GM23338 (cell line): Measurements from ENCODE around the gene CYTH3. TPM values are rescaled to one million over a fixed set of nuclear protein-coding genes. Genes with fewer than 3 reads are reported as not detected.

ENCODE experiments used
- ATAC-seq: fragments of 200-7000 bp; cut with Tn5 transposase; 3 replicates; pipeline ENCODE4 v1.9.1; 2020
- DNase-seq: peaks from one replicate; pipeline ENCODE4 v3.0.0-alpha.2; 2015; ENCODE audit warnings: low spot score
- H2AFZ ChIP-seq: fragments of 200-600 bp; sonication (generic); 2 replicates; pipeline ENCODE4 v1.8.0; 2016; ENCODE audit warnings: antibody characterized with exemption, mild to moderate bottlenecking, moderate library complexity
- H3F3A ChIP-seq: fragments of 200-600 bp; sonication (generic); replicated peaks from 2 replicates; pipeline ENCODE4 v1.8.0; 2017; ENCODE audit warnings: antibody characterized with exemption, mixed run types, low read depth
- H3K27ac ChIP-seq: fragments of 200-600 bp; sonication (generic); 2 replicates; pipeline ENCODE4 v1.6.1; 2016; ENCODE audit warnings: low read depth
- H3K27me3 ChIP-seq: fragments of 200-600 bp; sonication (generic); 2 replicates; pipeline ENCODE4 v1.8.0; 2016; ENCODE audit warnings: mild to moderate bottlenecking, mixed run types, moderate library complexity; ENCODE audit not compliant: insufficient read depth
- H3K36me3 ChIP-seq: fragments of 200-600 bp; sonication (generic); 2 replicates; pipeline ENCODE4 v1.8.0; 2016; ENCODE audit warnings: mild to moderate bottlenecking; ENCODE audit not compliant: insufficient read depth
- H3K4me1 ChIP-seq: fragments of 200-600 bp; sonication (generic); 2 replicates; pipeline ENCODE4 v1.8.0; 2016; ENCODE audit warnings: mild to moderate bottlenecking, moderate library complexity; ENCODE audit not compliant: insufficient read depth
- H3K4me2 ChIP-seq: fragments of 200-600 bp; sonication (generic); 2 replicates; pipeline ENCODE4 v1.7.1; 2017; ENCODE audit warnings: mixed run types
- H3K4me3 ChIP-seq: fragments of 200-600 bp; sonication (generic); 2 replicates; pipeline ENCODE4 v1.6.1; 2016; ENCODE audit warnings: mixed run types
- H3K79me2 ChIP-seq: fragments of 200-600 bp; sonication (generic); replicated peaks from 2 replicates; pipeline ENCODE4 v1.8.0; 2017; ENCODE audit warnings: mild to moderate bottlenecking; ENCODE audit not compliant: insufficient read depth
- H3K9me2 ChIP-seq: fragments of 200-600 bp; sonication (generic); 2 replicates; pipeline ENCODE4 v1.8.0; 2017; ENCODE audit not compliant: insufficient read depth
- H4K20me1 ChIP-seq: fragments of 200-600 bp; sonication (generic); replicated peaks from 2 replicates; pipeline ENCODE4 v1.8.0; 2017; ENCODE audit warnings: mild to moderate bottlenecking; ENCODE audit not compliant: insufficient read depth
- H3K27ac Mint-ChIP-seq: 2 replicates; pipeline ENCODE4 v1.8.0; 2020; ENCODE audit warnings: inconsistent platforms, mild to moderate bottlenecking, moderate library complexity, mixed read lengths
- H3K27me3 Mint-ChIP-seq: 3 replicates; pipeline ENCODE4 v1.8.0; 2022; ENCODE audit warnings: low read depth, mild to moderate bottlenecking, moderate library complexity, mixed read lengths, inconsistent platforms; ENCODE audit not compliant: insufficient read depth, poor library complexity
- H3K36me3 Mint-ChIP-seq: 3 replicates; pipeline ENCODE4 v1.8.0; 2021; ENCODE audit warnings: low read depth, mild to moderate bottlenecking, inconsistent platforms, moderate library complexity, mixed read lengths
- H3K4me1 Mint-ChIP-seq: 3 replicates; pipeline ENCODE4 v1.8.0; 2020; ENCODE audit warnings: mild to moderate bottlenecking, inconsistent platforms, mixed read lengths
- H3K4me3 Mint-ChIP-seq: 3 replicates; pipeline ENCODE4 v1.8.0; 2021; ENCODE audit warnings: moderate library complexity, mild to moderate bottlenecking, inconsistent platforms, mixed read lengths
- H3K9me3 Mint-ChIP-seq: 3 replicates; pipeline ENCODE4 v1.8.0; 2020; ENCODE audit warnings: moderate library complexity, mild to moderate bottlenecking, inconsistent platforms, mixed read lengths
- CREB1 ChIP-seq: fragments of 250-450 bp; sonication (Bioruptor Pico); IDR thresholded peaks from 2 replicates; pipeline ENCODE4 v1.5.0; 2020; ENCODE audit warnings: low read depth, mild to moderate bottlenecking, moderate library complexity
- CTCF ChIP-seq, 2 experiments: fragments of 200-600 bp in 1 of 2; sonication (generic) in 1 of 2; conservative IDR thresholded peaks; 2 replicates each; pipeline versions ENCODE4 v1.5.1 to v1.6.1; 2016 to 2017; ENCODE audit warnings: antibody characterized with exemption in 2 of 2, low read depth in 2 of 2, mild to moderate bottlenecking in 2 of 2, moderate library complexity in 1 of 2
- ETS1 ChIP-seq: IDR thresholded peaks from 2 replicates; pipeline ENCODE4 v1.6.1; 2016; ENCODE audit warnings: antibody characterized with exemption
- EZH2 ChIP-seq: fragments of 200-600 bp; sonication (generic); IDR thresholded peaks from one replicate; pipeline ENCODE4 v1.8.0; 2017; ENCODE audit warnings: antibody characterized with exemption, mild to moderate bottlenecking, low read depth; ENCODE audit not compliant: unreplicated experiment
- EZH2phosphoT487 ChIP-seq: fragments of 200-600 bp; sonication (generic); IDR thresholded peaks from one replicate; pipeline ENCODE4 v1.8.1; 2018; ENCODE audit warnings: antibody characterized with exemption; ENCODE audit not compliant: unreplicated experiment
- JUNB ChIP-seq: IDR thresholded peaks from one replicate; pipeline ENCODE4 v1.6.1; 2016; ENCODE audit warnings: antibody characterized with exemption; ENCODE audit not compliant: unreplicated experiment
- NANOG ChIP-seq: IDR thresholded peaks from 2 replicates; pipeline ENCODE4 v1.6.1; 2016; ENCODE audit warnings: antibody characterized with exemption, borderline replicate concordance
- POLR2AphosphoS5 ChIP-seq: IDR thresholded peaks from 2 replicates; pipeline ENCODE4 v1.6.1; 2016; ENCODE audit warnings: antibody characterized with exemption, low read depth
- REST ChIP-seq: IDR thresholded peaks from one replicate; pipeline ENCODE4 v1.6.1; 2018; ENCODE audit warnings: antibody characterized with exemption; ENCODE audit not compliant: unreplicated experiment
- STAT1 ChIP-seq: IDR thresholded peaks from one replicate; pipeline ENCODE4 v1.6.1; 2016; ENCODE audit warnings: antibody characterized with exemption; ENCODE audit not compliant: unreplicated experiment
- ZNF331 ChIP-seq: fragments of 250-450 bp; sonication (Bioruptor Pico); IDR thresholded peaks from 2 replicates; pipeline ENCODE4 v1.5.0; 2020; ENCODE audit warnings: low read depth, mild to moderate bottlenecking, moderate library complexity
- polyA plus RNA-seq: library from polyadenylated mRNA; unstranded; fragments of >200 nt; fragmentation: Nextera tagmentation; extraction: Ambion mirVana; gene quantifications from 2 replicates; pipeline ENCODE4 v1.2.1, GENCODE V29; 2016
- total RNA-seq: library from RNA; depleted of rRNA; stranded (reverse); fragments of >200 nt; shearing (Covaris generic); gene quantifications from 2 replicates; pipeline ENCODE4 v1.2.3, GENCODE V29; 2014

CYTH3 gene
- total and polyA plus RNA-seq, 2 experiments from 2014 or later, result 4.6 to 15.3 TPM

- H3K4me2 ChIP-seq, result no peak overlapping the region
- Mint-ChIP-seq H3K4me1 (peaks cover 19% of the 10 kb centered on the region), H3K4me3 (no peak overlapping the region), H3K9me3 (no peaks in the 10 kb centered on the region), H3K27ac (no peak overlapping the region), H3K36me3 (peaks cover 26% of the 10 kb centered on the region), H3K27me3 (peaks cover 8% of the 10 kb centered on the region)
- H3K36me3 ChIP-seq, result peaks cover 14% of the 10 kb centered on the region; the same call in 1 of the 2 replicates
- no peaks in the 10 kb centered on the region for H3K4me1 ChIP-seq
- peaks cover 6% of the 10 kb centered on the region; the same call in 1 of the 2 replicates for H3K79me2 ChIP-seq
- peaks cover 5% of the 10 kb centered on the region for H4K20me1 ChIP-seq
- H3K9me2 ChIP-seq, result no peaks in the 10 kb centered on the region
- ATAC-seq, result no peak
- no peaks in the 10 kb centered on the region for H3K27me3 ChIP-seq
- no peak for TF ChIP-seq EZH2
- TF ChIP-seq ZNF331 (CRISPR knock-in tag), result no peak
- no peak for TF ChIP-seq STAT1
- TF ChIP-seq CREB1, result no peak
- TF ChIP-seq ETS1, result no peak
- no peak for TF ChIP-seq JUNB
- TF ChIP-seq EZH2phosphoT487, result no peak
- no peak for TF ChIP-seq NANOG
- TF ChIP-seq CTCF (conservative IDR thresholded peaks at IDR 0.05; ENCODE audit: low read depth in 2 of 2), result no peak
- no peak overlapping the region for H2AFZ ChIP-seq
- no peaks in the 10 kb centered on the region for H3F3A ChIP-seq
- H3K4me3 ChIP-seq, result no peak overlapping the region
- no peak for DNase-seq
- H3K27ac ChIP-seq, result no peak overlapping the region; the same call in 1 of the 2 replicates
These were observed 110.1 kb downstream of the CYTH3 start for GRCh38 chr7:6162331-6162620.

GRCh38 chr7:6161463-6162330 is 110.7 kb downstream of the CYTH3 start:
- H3K36me3 Mint-ChIP-seq, result peaks cover 28% of the 10 kb centered on the region
- H3K9me3 Mint-ChIP-seq, result no peaks in the 10 kb centered on the region
- H3K79me2 ChIP-seq, result peaks cover 6% of the 10 kb centered on the region; the same call in 1 of the 2 replicates
- TF ChIP-seq EZH2 (no peak), ETS1 (no peak), EZH2phosphoT487 (no peak), CREB1 (no peak), ZNF331 (CRISPR knock-in tag) (no peak), JUNB (no peak), POLR2AphosphoS5 (no peak), NANOG (no peak), REST (no peak)

More at GRCh38 chr7:6161463-6162330, 110.7 kb downstream of the CYTH3 start:
- ATAC-seq, result no peak
- H2AFZ ChIP-seq, result no peak overlapping the region
- H3K4me1 Mint-ChIP-seq, result peaks cover 17% of the 10 kb centered on the region
- H3K4me3 Mint-ChIP-seq, result no peak overlapping the region
- no peak overlapping the region for H3K4me3 ChIP-seq
- peaks cover 5% of the 10 kb centered on the region for H4K20me1 ChIP-seq
- DNase-seq, result no peak
- H3F3A ChIP-seq, result no peaks in the 10 kb centered on the region
- H3K27me3 ChIP-seq, result no peaks in the 10 kb centered on the region
- no peak overlapping the region for H3K4me2 ChIP-seq
- H3K9me2 ChIP-seq, result no peaks in the 10 kb centered on the region
- H3K36me3 ChIP-seq, result peaks cover 14% of the 10 kb centered on the region; the same call in 1 of the 2 replicates
- H3K27me3 Mint-ChIP-seq, result peaks cover 5% of the 10 kb centered on the region
- H3K27ac ChIP-seq, result no peak overlapping the region; the same call in 1 of the 2 replicates
- no peak overlapping the region for H3K27ac Mint-ChIP-seq
- H3K4me1 ChIP-seq, result no peaks in the 10 kb centered on the region
